Activated naive CD4-positive, alpha-beta T cell treated with anti-CD3 and anti-CD28 coated beads, Interleukin-2, amount 50 U/mL, for 72 hours (primary cell): Measurements from ENCODE around the gene KANSL1. TPM values are rescaled to one million over a fixed set of nuclear protein-coding genes. Genes with fewer than 3 reads are reported as not detected.

Experiments
- ATAC-seq, 2 donors: fragments of 150-1000 bp; cut with Tn5 transposase; 2 replicates each; pipeline ENCODE4 v1.10.0; 2021; ENCODE audit warnings: mild to moderate bottlenecking in 2 of 2, moderate library complexity in 2 of 2
- DNase-seq, 2 donors: peaks; one replicate each; pipeline ENCODE4 v3.0.0; 2021 to 2022; ENCODE audit warnings: low spot score in 2 of 2
- H3K27ac Mint-ChIP-seq, 2 donors: one replicate each; pipeline ENCODE4 v1.8.0; 2022; ENCODE audit warnings: mild to moderate bottlenecking in 2 of 2, mixed read lengths in 2 of 2
- H3K36me3 Mint-ChIP-seq, 2 donors: one replicate each; pipeline ENCODE4 v1.8.0; 2022; ENCODE audit warnings: mixed read lengths in 2 of 2
- H3K9me3 Mint-ChIP-seq, 2 donors: one replicate each; pipeline ENCODE4 v1.8.0; 2022; ENCODE audit warnings: mixed read lengths in 2 of 2
- total RNA-seq, 2 donors: library from RNA; stranded (reverse); gene quantifications; one replicate each; pipeline ENCODE4 v1.2.3, GENCODE V29; 2022

KANSL1 gene
- total RNA-seq, 2 donors from 2014 or later: 74.7 to 87.3 TPM

- peaks cover 0 to 18% of the 10 kb centered on the region in 2 donors for H3K36me3 Mint-ChIP-seq
- no peak for DNase-seq
- ATAC-seq: no peak
- H3K27ac Mint-ChIP-seq: no peak overlapping the region
- H3K9me3 Mint-ChIP-seq: peaks cover 0 to 4% of the 10 kb centered on the region in 2 donors
These were observed 56.4 kb downstream of the KANSL1 start for GRCh38 chr17:46136820-46137219.

- Mint-ChIP-seq H3K36me3 (peaks cover 0 to 18% of the 10 kb centered on the region in 2 donors), H3K9me3 (peaks cover 0 to 4% of the 10 kb centered on the region in 2 donors), H3K27ac (no peak overlapping the region)
- ATAC-seq (peak in 1 of 2 donors; percentile 36), DNase-seq (no peak)
These were observed 57.2 kb downstream of the KANSL1 start for GRCh38 chr17:46135879-46136563.

- DNase-seq: no peak
- no peak for ATAC-seq
- H3K9me3 Mint-ChIP-seq: peaks cover 0 to 4% of the 10 kb centered on the region in 2 donors
- no peak overlapping the region for H3K27ac Mint-ChIP-seq
- peaks cover 0 to 18% of the 10 kb centered on the region in 2 donors for H3K36me3 Mint-ChIP-seq
These were observed 58.0 kb downstream of the KANSL1 start for GRCh38 chr17:46135126-46135812.

- Mint-ChIP-seq H3K36me3 (peaks cover 0 to 41% of the 10 kb centered on the region in 2 donors), H3K9me3 (peaks cover 0 to 4% of the 10 kb centered on the region in 2 donors), H3K27ac (peak overlapping the region in 1 of 2 donors; percentile 30)
- ATAC-seq (no peak), DNase-seq (no peak)
These were observed 63.9 kb downstream of the KANSL1 start for GRCh38 chr17:46129302-46129701.

- peak overlapping the region in 1 of 2 donors; percentile 1 for H3K27ac Mint-ChIP-seq
- no peaks in the 10 kb centered on the region for H3K9me3 Mint-ChIP-seq
- ATAC-seq (no peak), DNase-seq (no peak)
- peaks cover 0 to 35% of the 10 kb centered on the region in 2 donors for H3K36me3 Mint-ChIP-seq
These were observed 64.8 kb downstream of the KANSL1 start for GRCh38 chr17:46128453-46128852.

- ATAC-seq (no peak), DNase-seq (no peak)
- Mint-ChIP-seq H3K36me3 (peaks cover 0 to 25% of the 10 kb centered on the region in 2 donors), H3K27ac (no peak overlapping the region), H3K9me3 (no peaks in the 10 kb centered on the region)
These were observed 65.7 kb downstream of the KANSL1 start for GRCh38 chr17:46127524-46127923.

GRCh38 chr17:46126840-46127239 is 66.4 kb downstream of the KANSL1 start:
- no peak overlapping the region for H3K27ac Mint-ChIP-seq
- peaks cover 0 to 24% of the 10 kb centered on the region in 2 donors for H3K36me3 Mint-ChIP-seq
- no peaks in the 10 kb centered on the region for H3K9me3 Mint-ChIP-seq
- ATAC-seq: no peak
- no peak for DNase-seq

GRCh38 chr17:46125831-46126230 is 67.4 kb downstream of the KANSL1 start:
- Mint-ChIP-seq H3K36me3 (peaks cover 0 to 24% of the 10 kb centered on the region in 2 donors), H3K27ac (no peak overlapping the region), H3K9me3 (no peaks in the 10 kb centered on the region)
- DNase-seq (no peak), ATAC-seq (no peak)

- Mint-ChIP-seq H3K27ac (peak overlapping the region in 1 of 2 donors; percentile 40), H3K9me3 (no peaks in the 10 kb centered on the region)
These were observed 68.3 kb downstream of the KANSL1 start for GRCh38 chr17:46124695-46125592.

GRCh38 chr17:46123607-46124006 is 69.6 kb downstream of the KANSL1 start:
- ATAC-seq: no peak
- Mint-ChIP-seq H3K36me3 (peaks cover 0 to 15% of the 10 kb centered on the region in 2 donors), H3K27ac (no peak overlapping the region), H3K9me3 (peaks cover 0 to 4% of the 10 kb centered on the region in 2 donors)
- DNase-seq: no peak

More at GRCh38 chr17:46124695-46125592, 68.3 kb downstream of the KANSL1 start:
- peaks cover 0 to 24% of the 10 kb centered on the region in 2 donors for H3K36me3 Mint-ChIP-seq
- ATAC-seq (no peak), DNase-seq (no peak)

- peak; percentile 34 to 43 for ATAC-seq
- no peak for DNase-seq
- Mint-ChIP-seq H3K9me3 (peaks cover 0 to 4% of the 10 kb centered on the region in 2 donors), H3K36me3 (peaks cover 0 to 7% of the 10 kb centered on the region in 2 donors), H3K27ac (peak overlapping the region; percentile 69 to 82)
These were observed 70.8 kb downstream of the KANSL1 start for GRCh38 chr17:46122486-46122871.

- DNase-seq: no peak
- Mint-ChIP-seq H3K27ac (peak overlapping the region; percentile 69 to 82), H3K36me3 (peaks cover 0 to 5% of the 10 kb centered on the region in 2 donors), H3K9me3 (peaks cover 0 to 4% of the 10 kb centered on the region in 2 donors)
- ATAC-seq: peak; percentile 74 to 86
These were observed 71.3 kb downstream of the KANSL1 start for GRCh38 chr17:46121841-46122485.

GRCh38 chr17:46121165-46121764 is 72.0 kb downstream of the KANSL1 start:
- peak overlapping the region; percentile 58 to 69 for H3K27ac Mint-ChIP-seq

GRCh38 chr17:46120537-46120936 is 72.7 kb downstream of the KANSL1 start:
- Mint-ChIP-seq H3K9me3 (peaks cover 0 to 4% of the 10 kb centered on the region in 2 donors), H3K27ac (no peak overlapping the region), H3K36me3 (no peaks in the 10 kb centered on the region)
- DNase-seq (no peak), ATAC-seq (no peak)

More at GRCh38 chr17:46121165-46121764, 72.0 kb downstream of the KANSL1 start:
- Mint-ChIP-seq H3K9me3 (peaks cover 0 to 4% of the 10 kb centered on the region in 2 donors), H3K36me3 (no peaks in the 10 kb centered on the region)
- no peak for ATAC-seq
- DNase-seq: no peak

- no peak for DNase-seq
- no peak for ATAC-seq
- H3K9me3 Mint-ChIP-seq: peaks cover 0 to 4% of the 10 kb centered on the region in 2 donors
- no peaks in the 10 kb centered on the region for H3K36me3 Mint-ChIP-seq
- H3K27ac Mint-ChIP-seq: no peak overlapping the region
These were observed 73.2 kb downstream of the KANSL1 start for GRCh38 chr17:46120078-46120477.

- H3K9me3 Mint-ChIP-seq: peaks cover 0 to 4% of the 10 kb centered on the region in 2 donors
- H3K36me3 Mint-ChIP-seq: no peaks in the 10 kb centered on the region
- H3K27ac Mint-ChIP-seq: no peak overlapping the region
- no peak for ATAC-seq
- no peak for DNase-seq
These were observed 74.3 kb downstream of the KANSL1 start for GRCh38 chr17:46118964-46119363.
